HG03457 (cell line): ENCODE data around the gene FAHD2A.
"Not testable (repeated sequence)": the region's sequence is repeated elsewhere in the genome, so short reads cannot be mapped to it uniquely, and the experiment has no call there.

ENCODE experiments used
- ATAC-seq: cut with Tn5 transposase; IDR thresholded peaks from one replicate; pipeline ENCODE4 v1.9.1; 2021; ENCODE audit warnings: moderate number of reproducible peaks; ENCODE audit not compliant: unreplicated experiment

FAHD2A gene, protein sequence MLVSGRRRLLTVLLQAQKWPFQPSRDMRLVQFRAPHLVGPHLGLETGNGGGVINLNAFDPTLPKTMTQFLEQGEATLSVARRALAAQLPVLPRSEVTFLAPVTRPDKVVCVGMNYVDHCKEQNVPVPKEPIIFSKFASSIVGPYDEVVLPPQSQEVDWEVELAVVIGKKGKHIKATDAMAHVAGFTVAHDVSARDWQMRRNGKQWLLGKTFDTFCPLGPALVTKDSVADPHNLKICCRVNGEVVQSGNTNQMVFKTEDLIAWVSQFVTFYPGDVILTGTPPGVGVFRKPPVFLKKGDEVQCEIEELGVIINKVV

DNA sequence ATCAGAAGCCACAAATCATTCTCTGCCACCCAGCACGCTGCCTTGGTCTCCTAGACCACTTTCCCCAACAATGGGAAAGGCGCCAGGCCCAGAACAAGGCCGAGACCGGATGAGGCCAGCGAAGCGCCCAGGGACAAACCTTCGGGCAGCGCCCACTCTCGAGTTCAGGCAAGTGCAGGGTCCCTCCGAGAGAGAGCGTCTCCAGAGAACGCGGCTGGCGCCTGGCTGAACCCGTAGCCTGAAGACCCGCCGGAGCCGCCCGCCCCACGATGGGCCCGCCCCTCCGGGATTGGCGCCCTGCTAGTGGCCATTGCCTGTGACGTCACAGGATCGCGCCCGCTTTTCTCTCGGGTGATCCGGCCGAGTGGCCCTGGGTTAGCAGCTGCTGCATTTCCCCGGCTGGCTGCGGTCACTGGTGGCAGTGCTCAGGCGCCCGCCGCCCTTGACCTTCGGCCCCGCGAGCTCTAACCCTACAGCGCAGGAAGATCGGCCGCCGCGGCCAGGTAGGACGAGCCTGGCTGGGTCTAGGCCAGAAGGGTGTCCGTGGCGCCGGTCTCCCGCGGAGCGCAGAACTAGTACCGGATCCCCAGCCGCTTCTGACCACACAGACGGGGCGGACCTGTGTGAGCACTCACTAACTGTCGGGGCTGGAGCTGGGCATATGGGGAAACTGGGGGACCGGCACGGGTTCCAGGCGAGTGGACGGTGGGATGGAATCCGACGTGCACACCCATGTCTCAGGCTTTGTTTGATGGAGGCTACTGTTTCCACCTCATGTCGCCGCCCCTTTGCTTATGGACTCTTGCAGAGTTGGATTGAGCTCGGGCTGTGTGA, at the start of gene FAHD2A:
TSS of gene FAHD2A (plus strand) at position 339 of the 834 bp plus-strand sequence. CDS start 2,851 bp downstream, outside the sequence.
- peak; percentile 86 for ATAC-seq

DNA sequence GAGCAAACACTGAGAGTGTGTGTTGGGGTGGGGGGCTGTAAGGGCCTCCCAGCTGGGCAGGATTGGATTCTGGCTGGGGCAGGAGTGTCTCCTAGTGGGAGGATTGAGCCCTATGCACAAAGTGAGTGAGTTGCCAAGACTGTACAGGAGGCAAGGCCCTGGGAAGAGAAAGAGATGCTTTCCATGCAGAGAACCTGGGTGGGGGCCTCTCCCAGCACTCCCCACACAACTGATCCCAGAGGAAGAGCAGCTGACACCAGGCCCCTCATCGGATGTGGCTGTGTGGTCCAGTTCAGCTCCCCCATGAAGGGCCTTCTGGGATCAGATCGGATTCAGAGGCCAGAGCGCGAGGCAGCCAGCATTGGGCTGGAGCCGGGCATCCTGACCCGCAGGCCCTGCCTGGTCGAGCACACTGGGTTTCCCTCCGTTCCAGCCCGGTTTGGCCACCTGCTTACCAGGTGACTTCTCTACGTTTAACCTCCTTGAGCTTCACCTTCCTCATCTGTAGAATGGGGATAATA, 49.4 kb upstream of the FAHD2A start:
- ATAC-seq: no peak

DNA sequence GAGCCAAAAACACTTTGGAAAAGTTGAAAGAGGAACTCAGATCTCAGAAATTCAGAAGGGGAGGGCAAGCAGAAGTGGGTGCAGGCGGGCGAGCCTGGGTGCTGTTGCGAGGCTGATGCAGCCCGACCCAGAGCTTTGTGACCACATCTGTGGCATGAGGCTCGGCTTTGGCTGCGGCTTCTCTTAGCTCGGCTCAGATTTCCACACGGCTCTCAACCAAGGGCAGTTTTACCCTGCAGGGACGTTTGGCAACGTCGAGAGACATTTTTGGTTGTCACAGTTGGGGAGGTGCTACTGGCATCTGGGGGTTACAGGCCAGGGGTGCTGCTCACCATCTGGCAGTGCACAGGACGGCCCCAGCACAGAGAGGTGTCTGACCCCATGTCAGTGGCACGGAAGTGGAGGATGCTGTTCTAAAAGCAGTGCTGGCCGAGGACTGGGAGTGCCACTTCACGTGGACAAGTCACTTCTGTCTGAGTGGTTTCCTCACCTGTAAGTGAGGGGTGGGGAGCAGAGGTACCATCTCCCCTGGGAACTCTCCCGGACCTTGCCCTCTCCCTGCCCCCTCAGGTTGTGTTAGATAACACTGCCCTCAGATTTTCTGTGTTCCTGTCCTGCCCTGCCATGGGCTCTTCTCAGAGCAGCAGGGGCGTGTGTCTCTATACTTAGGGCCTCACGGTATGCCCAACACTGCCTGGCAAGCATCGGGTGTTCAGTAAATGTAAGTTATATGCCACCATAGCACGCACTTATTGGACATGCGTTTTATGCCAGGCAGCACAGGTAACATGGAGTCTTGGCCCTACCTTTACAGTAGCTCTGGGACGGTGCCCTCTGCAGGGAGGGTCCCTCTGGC, 48.7 kb upstream of the FAHD2A start:
- ATAC-seq: no peak

DNA sequence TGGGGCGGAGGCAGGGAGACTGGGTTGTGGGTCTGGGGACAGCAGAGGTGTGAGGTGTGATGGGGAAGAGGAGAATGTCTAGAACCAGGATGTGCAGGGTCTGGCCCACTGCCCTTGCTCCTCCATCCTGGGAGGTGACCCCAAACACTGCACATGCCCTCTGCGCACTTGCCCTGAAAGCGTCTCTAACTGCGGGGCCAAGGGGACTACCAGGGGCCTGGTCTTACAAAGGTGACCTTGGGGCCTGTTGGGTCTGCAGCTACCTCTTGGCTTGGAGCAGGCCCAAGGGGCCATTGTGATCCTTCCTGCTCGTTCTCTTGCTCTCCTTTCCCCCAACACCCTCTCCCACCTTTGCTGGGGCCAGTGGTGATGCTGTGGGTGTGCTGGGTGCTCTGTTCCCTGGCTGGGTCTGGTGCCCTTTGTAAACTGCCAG, 48.0 kb upstream of the FAHD2A start:
- ATAC-seq: no peak

DNA sequence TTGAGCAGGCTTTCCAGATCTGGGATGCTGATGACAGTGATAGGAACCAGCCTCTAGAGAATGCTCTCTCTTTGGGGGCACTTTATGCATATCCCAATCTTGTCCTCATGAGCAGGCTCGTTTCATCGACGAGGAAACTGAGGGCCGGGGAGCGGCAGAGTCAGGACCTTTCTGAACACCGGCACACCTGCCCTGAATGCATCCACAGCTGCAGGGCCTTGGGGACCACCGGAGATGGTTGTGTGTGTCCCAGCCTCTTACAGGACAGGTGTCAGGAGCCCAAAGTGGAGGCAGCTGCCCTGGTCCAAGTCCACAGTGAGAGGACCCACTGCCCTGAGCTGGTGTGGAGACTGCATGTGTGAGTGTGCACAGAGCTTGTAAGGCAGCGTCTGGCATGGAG, 47.6 kb upstream of the FAHD2A start:
- no peak for ATAC-seq

DNA sequence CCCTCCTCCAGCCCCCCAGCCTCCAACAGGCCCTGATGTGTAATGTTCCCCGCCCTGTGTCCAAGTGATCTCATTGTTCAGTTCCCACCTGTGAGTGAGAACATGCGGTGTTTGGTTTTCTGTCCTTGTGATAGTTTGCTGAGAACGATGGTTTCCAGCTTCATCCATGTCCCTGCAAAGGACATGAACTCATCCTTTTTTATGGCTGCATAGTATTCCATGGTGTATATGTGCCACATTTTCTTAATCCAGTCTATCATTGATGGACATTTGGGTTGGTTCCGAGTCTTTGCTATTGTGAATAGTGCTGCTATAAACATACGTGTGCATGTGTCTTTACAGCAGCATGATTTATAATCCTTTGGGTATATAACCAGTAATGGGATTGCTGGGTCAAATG, 47.0 kb upstream of the FAHD2A start:
- not testable (repeated sequence) for ATAC-seq

DNA sequence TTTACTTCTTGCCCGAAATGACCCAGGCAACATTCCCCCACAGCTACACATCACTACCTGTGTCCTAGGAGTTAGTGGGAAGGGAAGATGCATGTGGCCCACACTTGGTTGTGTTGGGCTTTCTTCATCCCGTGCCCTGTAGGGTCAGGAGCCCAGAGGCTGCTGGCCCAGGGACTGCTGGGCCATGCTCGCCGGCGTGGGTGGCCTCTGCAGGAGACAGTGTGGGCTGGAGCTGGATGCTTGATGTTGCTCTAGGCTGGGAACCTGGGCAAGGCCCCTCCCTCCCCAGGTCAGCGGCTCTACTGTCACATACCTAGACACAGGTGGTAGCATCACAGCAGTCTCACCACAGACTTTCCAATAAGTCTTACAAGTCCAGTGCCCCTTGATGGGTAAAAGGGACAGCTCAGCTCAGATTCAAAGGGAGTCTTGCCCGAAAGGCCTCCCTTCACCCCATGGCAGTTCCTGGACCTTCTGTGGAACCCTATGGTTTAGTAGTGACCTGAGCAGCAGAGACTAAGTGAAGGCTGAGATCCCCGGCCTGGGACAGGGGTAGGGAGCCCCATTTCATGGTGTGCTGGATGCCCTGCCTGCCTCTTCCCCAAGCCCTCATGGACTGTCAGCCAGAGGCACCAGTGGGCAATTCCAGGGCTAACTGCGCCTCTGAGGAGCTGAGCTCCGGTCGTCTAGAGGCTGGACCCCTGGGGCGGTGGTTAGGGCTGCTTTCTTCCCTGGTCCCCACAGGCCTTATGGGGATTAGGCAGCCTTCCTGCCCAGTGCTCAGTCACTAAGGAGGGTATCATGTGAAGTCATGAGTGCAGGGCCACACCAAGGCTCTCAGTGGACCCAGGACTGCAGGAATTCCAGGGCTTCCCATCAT, 45.4 kb upstream of the FAHD2A start:
- ATAC-seq: no peak

DNA sequence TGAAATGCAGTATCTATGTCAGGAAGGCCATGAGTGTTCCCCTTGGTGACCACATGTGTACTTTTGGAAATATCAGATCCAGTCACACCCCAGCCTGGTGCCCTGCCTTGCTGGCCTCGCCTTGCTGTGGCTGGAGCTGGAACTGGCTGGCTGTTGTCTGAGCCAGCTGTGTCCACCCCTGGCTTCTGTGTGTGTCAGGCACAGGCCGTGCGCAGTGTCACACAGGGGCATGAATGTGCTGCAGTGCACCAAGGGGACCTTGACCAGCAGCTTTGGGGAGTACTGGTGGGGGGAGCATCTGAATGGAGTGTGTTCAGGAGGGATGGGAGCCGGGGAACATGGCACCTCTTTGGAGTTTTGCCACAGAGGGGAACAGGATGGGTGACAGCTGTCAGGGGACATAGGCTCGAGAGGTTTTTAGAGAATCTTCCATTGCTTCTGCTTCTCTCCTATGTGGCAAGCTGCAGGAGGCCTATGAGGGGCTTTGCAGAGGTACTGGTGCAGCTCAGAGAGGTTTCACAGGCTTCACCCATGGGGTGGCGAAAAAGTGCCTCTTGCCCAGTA, 44.7 kb upstream of the FAHD2A start:
- ATAC-seq: no peak

DNA sequence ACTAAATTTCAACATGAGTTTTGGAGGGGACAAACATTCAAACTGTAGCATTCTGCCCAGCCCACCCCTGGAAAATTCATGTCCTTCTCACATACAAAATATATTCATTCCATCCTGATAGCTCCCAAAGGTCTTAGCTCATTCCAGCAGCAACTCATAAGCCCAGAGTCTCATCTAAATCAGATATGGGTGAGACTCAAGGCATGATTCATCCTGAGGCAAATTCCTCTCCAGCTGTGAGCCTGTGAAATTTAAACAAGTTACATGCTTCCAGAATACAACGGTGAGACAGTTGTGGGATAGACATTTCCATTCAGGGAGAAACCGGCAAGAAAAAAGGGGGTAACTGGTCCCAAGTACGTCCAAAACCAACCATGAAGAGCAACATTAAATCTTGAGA, 43.5 kb upstream of the FAHD2A start:
- ATAC-seq: no peak

DNA sequence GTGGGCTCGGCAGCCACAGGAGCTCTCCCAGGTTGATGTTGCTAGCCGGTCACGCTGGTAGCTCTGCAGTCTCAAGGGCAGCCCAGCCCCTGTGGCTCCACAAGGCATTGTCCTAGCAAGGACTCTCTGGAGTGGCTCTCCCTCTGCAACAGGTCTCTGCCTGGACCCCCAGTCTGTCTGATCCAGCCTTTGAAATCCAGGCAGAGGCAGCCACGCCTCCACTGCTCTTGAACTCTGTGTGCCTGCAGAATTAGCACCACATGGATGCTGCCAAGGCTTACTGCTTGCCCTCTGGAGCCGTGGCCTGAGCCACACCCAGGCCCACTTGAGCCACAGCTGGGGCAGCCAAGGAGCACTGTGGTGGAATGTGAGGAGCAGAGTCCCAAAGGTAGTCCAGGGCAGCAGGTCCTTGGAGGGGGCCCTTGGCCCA, 43.0 kb upstream of the FAHD2A start:
- no peak for ATAC-seq

DNA sequence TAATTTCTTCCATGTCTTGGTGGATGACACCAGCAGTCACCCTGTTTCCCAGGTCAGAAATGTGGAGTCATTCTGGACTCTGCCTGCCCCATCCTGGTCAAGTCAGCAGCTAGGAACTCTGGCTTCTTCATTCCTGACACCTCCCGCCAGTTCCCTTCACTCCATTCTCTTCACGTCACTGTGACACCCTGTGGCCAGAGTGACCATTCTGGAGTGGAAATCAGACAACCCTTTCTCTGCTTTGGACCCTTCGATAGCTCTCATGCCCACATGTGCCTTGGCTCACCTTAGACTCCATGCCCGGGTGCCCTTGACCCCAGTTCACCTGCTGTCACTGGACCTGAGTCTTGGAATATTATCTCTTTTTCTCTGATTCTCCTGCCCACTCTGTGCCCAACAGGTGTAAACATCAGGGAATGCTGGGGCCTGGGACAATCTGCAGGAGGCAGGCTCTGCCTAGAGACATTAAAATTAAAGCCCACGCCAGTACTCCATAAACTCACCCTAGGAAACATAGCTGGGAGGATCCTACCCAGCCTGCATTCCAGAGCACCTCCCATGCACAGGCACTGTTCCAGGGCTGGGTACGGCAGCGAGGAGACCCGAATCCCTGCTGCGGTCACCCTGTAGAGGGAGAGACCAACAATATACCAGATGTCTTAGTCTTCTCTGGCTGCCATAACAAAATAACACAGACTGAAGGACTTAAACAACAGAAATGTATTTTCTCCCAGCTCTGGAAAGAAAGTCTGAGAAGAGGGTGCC, 41.1 kb upstream of the FAHD2A start:
- no peak for ATAC-seq

DNA sequence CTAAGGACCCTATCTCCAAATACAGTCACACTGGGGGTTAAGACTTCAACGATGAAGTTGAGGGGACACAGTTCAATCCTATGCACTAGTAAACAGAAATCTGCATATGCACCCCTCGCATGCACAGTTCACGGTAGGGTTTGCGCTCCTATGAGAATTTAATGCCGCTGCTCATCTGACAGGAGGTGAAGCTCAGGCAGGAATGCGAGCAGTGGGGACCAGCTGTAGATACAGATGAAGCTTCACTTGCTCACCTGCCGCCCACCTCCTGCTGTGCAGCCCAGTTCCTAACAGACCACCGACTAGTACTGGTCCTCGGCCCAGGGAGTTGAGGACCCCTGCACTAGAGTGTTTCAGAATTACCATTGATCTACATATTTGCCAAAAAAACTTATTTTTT, 40.0 kb upstream of the FAHD2A start:
- ATAC-seq: no peak

DNA sequence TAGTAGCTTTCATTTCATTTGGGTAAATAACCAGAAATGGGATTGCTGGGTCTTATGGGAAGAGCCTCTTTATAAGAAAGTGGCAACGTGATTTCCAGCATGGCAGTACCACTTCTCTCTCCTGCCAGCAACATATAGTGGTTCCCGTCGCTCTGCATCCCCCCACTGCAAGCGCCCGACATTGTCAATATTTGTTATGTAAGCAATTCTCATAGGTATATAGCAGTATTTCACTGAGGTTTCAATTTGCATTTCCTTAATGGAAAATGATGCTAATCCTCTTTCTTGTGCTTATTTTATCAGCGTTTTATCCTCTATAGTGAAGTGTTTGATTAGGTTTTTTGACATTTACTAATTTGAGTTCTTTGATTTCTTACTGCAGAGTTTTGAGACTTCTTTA, 36.0 kb upstream of the FAHD2A start:
- ATAC-seq: no peak

DNA sequence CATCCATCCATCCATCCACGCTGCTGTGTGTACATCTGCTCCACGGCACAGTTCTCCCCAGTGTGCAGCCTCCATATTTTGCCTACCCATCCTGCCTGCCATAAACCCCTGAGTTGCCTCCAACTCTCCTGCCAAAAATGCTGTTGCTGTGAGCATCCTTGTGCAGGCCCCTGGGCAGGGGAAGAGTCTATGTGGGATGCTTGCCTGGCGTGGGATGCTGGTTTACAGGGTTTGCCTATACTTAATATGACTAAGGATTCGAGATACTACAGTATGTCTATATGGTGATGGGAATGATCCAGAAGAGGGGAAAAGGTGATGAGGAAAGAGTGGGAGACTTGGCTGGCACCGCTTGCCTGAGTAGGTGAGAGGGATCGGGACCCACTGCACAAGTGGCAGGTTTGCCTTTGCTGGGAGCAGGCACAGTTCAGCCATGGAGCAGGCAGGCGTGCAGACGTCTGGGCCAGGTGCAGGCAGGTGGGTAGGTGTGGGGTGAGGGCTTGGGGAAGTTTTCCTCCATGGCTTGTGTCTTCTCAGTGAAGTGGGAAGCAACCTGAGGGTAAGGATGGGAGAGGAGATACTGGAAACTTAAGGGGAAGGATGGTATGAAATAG, 30.2 kb upstream of the FAHD2A start:
- ATAC-seq: no peak

DNA sequence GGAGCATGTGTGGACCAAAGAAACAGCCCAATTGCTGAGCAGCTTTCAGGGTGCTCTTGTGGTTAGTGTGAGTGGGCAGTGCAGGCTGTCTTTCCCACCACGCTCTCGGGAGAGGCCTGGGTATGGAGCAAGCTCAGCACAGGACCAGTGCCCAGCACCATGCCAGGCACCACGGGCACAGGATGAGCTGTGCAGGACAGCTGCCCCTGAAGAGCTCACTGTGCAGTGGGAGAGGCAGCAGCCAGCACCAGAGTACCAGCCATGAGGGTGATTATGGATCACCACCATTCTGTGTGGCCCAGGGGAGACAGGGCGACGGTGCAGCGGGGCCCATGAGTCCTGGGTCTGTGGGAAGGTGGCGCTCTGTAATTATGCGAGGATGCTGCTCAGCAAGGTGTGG, 29.7 kb upstream of the FAHD2A start:
- no peak for ATAC-seq

DNA sequence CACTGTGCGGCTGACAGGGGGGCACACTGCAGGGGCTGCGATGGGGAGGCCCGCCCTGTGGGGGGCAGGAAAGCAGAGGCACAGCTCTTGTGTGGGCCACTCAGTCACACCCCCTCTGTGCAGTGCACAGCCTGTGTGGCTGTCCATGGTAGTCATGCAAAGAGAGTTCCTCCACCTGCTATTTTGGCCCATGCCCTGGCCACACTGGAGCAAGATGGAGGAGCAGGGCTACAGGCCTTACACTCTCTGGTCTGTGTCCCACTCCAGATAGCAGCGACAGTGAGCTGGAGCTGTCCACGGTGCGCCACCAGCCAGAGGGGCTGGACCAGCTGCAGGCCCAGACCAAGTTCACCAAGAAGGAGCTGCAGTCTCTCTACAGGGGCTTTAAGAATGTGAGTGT, 28.5 kb upstream of the FAHD2A start:
- no peak for ATAC-seq

DNA sequence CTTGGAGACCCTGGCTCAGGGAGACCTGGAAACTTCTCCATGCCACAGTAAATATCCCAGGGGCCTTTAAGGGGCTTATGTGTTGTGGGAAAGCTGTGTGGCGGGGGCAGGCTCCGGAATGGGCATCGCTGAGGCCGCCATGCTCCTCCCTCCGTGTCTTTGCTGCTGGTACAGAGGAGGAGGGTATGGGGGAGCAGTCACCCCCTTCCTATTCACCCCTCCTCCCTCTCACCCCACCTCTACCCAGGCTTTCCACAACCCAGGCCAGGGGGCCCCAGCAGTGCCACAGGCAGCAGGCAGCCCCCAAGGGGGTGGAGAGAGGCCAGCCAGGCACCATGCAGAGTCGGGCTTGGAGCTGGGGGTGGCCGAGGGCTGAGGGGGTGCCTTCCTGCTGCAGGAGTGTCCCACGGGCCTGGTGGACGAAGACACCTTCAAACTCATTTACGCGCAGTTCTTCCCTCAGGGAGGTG, 28.0 kb upstream of the FAHD2A start:
- no peak for ATAC-seq

DNA sequence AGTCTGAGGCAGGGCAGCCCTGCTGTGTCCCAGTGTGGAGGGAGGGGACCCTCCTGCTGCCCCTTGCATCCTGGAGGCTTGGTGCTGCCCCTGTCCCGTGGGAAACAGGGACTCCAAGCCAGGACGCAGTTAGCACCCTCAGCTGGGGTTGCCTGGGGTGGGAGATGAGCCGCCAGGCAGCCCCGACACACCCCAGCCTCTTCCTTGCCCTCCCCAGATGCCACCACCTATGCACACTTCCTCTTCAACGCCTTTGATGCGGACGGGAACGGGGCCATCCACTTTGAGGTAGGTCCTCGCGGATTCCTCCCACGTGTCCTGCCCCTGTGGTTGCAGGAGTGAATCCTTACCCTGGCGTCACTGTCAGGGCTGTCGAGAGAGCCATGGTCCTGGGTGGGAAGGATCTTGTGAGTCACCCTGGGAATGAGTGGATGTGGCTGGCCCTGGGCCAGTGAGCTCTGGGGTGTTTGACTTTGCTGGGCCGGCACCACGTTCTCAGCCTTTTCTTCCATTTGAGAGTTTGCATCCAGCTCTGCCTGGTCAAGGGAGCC, 27.5 kb upstream of the FAHD2A start:
- no peak for ATAC-seq
